RCC 7860 (cell line): Measurements from ENCODE around the gene TRABD2B.

Experiments used
- DNase-seq: peaks from one replicate; pipeline ENCODE4 v3.0.0-alpha.2; 2015; ENCODE audit warnings: low spot score
- FAIRE-seq: peaks from 2 replicates; lab custom pipeline; 2012; peaks lifted over from hg19 to GRCh38; lab: Jason Lieb, UNC

TRABD2B gene

GRCh38 chr1:47938520-47938919 lies 58.7 kb downstream of the TRABD2B start:
- no peak for FAIRE-seq
- no peak for DNase-seq

- DNase-seq (no peak), FAIRE-seq (no peak)
These were observed 59.5 kb downstream of the TRABD2B start for GRCh38 chr1:47937586-47938254.

GRCh38 chr1:47936916-47937551 lies 60.2 kb downstream of the TRABD2B start:
- no peak for FAIRE-seq
- no peak for DNase-seq

DNA sequence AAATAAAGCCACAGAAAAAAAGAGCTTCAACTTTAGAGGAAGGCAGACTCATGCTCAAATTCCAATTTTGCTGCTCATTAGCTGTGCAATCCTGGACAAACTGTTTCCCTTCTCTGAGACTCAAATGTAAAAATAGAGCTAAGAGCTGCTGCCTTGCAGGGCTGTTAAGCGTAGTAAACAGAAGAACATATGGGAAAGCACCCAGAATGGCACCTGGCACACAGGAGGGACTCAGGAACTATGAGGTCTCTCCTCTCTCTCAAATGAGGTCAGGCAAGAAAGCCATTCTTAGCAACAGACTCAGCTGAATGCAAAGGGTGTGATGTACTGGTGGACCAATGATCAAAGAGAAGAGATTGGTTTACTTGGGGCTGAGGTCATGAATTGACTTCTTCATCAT lies 61.3 kb downstream of the TRABD2B start:
- DNase-seq (no peak), FAIRE-seq (no peak)

DNA sequence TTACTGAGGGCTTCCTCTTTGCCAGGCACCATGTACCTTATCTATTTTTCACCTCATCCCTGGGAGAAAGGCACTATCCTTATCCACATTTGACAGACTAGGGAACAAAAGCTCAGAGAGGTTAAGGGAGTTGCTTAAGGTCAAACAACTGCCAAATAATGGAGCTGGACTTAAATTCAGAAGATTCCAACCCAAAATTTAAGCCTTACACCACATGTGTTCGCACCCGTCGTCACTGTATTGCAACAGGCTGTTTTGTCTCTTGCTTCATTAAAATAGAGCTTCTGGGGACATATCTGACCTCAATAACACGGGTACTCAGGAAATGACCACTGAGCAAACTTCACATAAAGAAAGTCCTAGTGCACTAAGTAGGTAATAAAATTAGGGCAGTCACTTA lies 62.0 kb downstream of the TRABD2B start:
- DNase-seq (no peak), FAIRE-seq (no peak)

GRCh38 chr1:47934243-47934805 lies 62.9 kb downstream of the TRABD2B start:
- FAIRE-seq (peak; percentile 64), DNase-seq (peak; percentile 73)

GRCh38 chr1:47932743-47933142 lies 64.4 kb downstream of the TRABD2B start:
- no peak for DNase-seq
- FAIRE-seq = no peak

GRCh38 chr1:47931395-47931794 lies 65.8 kb downstream of the TRABD2B start:
- peak; percentile 51 for DNase-seq
- no peak for FAIRE-seq

DNA sequence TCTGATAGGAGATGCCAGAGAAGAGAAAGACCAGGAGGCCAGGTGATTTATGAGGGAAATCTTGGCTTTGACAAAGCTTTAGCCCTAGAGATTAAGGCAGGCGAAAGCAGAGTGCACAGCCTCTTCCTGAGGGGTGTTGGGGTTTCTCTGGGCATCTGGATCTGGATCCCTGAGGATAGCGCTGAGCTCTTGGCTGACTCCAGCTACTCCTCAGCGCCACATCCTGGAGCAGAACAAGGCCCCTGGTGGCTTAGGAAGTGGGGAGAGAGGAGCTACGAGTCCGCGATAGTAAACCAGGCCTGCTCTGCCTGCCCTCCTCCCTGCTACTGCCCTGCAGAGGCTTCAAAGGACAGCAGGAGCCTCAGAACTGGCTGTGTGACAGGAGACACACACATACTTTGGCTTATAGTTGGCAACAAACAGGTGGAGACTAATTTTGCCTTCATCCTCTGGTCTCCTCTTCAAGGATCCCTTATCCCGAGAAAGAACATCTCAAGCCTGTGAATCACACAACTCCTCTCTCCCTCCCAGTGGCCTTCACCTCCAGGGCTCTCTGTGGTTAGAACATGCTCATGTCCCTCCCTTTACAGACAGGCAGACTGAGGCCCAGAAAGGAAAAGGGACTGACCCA lies 66.9 kb downstream of the TRABD2B start:
- FAIRE-seq (no peak), DNase-seq (no peak)

DNA sequence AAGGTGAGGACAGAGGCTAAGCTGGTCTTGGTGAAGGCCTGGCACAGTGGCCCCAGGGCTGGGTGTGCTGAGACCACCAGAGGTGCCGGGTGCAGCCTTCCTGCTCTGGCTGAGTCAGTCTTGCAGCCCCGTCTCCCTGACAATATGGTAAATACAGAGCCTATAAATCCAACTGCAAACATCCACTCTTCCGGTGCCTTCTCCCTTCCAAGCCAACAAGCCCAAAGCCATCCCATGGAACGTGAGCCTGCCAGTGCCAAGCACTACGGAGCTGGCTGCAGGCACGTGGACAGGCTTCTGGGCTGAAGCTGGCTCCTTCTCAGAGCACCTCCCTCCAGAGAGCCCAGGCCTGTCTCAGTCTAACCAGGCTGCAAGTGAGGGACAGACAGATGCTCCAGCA lies 70.0 kb downstream of the TRABD2B start:
- DNase-seq = no peak
- FAIRE-seq = no peak

DNA sequence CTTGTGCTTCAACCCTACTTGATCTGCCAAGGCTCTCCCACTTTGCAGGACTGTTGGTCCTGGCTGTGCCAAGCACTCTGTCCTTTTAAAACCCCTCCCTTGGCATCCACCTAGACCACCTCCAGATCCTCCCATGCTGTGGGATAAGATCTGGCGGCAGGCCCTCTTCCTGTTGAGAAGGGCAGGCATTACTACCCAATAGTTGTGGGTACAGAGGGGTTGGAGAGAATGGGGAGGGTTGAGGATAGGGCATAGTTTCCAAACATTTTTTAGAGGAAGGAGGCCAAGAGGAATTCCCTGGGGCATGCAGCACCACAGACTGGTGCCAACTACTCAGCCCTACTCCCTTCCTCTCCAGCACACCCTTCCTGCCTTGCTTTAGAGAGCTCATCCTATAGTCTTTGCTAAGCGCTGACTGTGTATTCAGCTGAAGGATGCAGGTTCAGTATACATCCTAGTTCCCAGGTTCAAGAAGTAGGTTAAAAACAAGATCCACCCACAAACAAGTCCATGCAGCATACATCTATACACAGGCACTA lies 70.7 kb downstream of the TRABD2B start:
- DNase-seq (no peak), FAIRE-seq (no peak)

- FAIRE-seq (no peak), DNase-seq (peak; percentile 12)
These were observed 72.7 kb downstream of the TRABD2B start for GRCh38 chr1:47924270-47925048.

DNA sequence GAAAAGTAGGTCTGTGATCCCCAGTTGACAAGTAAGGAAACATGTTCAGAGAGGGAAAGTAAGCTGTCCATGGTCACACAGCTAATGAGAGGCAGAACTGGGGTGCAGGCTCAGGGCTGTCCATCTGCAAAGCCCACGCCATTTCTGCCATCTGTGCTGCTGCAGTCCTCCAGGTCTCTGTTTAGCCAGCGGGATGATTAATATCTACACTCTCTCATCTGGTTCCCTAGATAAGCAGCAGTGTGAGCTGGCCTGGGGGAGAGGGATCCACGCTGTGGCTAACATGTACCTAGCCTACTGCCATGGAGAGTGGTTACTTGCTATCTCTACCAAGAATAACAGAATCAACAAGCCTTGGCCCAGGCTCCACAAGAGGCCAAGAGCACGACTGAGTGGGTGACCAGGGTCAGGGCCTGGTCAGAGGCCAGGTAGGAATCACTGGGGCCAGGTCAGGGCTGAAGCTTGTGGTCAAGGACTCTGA lies 75.2 kb downstream of the TRABD2B start:
- no peak for FAIRE-seq
- DNase-seq = no peak

GRCh38 chr1:47919113-47919833 lies 77.9 kb downstream of the TRABD2B start:
- DNase-seq = no peak
- FAIRE-seq = no peak

DNA sequence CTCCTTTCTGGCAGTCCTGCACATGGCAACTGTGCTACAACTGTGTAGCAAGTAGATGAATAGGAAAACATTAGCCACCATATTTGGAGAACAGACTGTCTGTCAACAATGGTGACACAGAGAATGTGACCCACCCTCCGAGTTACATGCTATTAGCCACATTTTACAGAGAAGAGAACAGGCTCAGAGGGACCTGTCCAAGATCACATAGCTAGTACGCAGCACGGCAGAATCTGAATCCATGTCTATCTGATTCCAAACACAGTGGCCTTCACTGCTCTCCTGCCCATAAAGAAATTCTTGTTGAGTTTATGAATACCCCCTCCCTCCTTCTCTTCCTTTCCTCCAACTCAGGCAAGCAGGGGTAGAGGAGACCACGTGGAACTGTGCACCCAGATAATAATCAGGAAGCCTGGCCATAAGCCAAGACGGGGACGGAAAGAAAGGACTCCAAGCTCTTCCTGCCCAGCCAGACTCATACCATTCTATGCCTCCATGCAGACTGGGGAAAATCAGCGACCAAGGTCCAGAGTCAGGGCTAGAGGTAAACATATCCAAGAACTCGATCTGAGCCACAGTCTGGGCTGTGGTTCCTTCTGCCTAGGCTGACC lies 78.8 kb downstream of the TRABD2B start:
- DNase-seq (no peak), FAIRE-seq (no peak)

- DNase-seq = no peak
- no peak for FAIRE-seq
These were observed 79.5 kb downstream of the TRABD2B start for GRCh38 chr1:47917687-47918086.

DNA sequence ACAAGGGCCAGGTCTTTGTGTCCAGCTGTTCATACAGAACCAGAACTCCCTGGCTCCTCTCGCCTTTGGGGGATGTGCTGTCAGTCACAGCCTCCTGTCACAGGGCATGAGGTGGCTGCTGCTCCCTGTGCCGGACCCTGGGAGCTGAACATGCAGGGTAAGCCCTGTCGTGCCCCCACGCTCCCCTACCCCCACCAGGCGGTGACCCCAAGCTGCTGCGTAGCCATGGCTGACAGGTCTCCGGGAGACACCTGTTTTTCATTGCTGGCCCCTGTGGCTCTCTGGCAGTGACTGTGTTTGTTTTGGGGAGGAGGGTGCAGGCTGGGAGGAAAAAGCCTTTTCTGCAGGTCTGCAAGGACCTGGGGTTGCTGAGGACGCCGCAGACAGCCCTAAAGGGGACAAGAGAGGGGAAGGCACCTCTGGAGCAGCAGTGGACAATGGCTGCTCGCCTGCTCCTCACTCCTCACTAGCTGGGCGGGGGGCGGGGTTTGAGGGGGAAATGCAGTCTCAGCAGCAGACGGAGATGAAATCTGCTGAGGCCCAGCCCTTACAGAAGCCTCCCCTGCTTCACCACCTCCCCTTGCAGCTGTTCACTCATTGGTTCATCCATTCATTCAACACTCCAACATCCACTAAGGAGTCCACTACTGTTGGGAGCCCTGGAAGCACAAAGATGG lies 81.4 kb downstream of the TRABD2B start:
- FAIRE-seq (no peak), DNase-seq (no peak)

DNA sequence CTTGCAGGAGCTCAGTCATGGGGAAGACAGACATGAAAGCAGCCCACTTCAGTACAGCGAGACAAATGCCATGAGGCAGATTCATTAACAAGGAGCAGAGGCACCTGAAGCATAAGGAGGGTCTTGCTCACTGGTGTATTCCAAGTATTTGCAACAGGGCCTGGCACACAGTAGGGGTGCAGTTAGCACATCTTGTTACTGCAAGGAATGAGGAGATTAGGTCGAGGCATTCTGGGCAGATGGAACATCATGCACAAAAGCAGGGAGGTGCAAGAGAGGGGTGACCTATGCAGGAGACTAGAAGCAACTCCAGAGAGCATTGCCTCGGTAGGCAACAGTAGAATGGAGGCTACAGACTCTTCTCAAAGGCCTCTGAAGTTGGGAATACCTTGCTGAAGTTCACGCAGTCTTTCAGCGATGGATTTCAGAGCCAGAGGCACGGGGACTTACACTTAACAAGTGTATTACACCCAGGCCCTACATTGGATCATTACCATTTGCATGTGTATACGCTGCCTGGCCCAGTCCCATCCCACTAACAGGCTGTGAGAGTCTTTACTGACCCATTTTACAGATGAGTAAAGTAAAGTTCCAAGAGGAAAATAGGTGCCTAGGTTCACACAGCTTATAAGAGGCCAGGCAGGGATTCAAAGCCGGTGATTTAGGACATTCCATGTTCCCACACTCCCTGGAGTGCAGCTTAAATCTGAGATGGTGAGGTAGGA lies 82.1 kb downstream of the TRABD2B start:
- no peak for FAIRE-seq
- no peak for DNase-seq
